HTERT RPE-1 (cell line): Measurements from ENCODE around the gene CAMK2B.

ENCODE experiments used
- in situ Hi-C: fragments of 300-500 bp; cut with MboI; formaldehyde crosslinking; loops from 4 replicates; pipeline ENCODE4 v1.14.3; 2020; ENCODE audit warnings: low sequenced_read_pairs

CAMK2B gene

GRCh38 chr7:44194562-44195145, 130.7 kb downstream of the CAMK2B start:
- in situ Hi-C loops: no loop called here

- in situ Hi-C loops: no loop called here
Observed at GRCh38 chr7:44194069-44194468, 131.3 kb downstream of the CAMK2B start.

GRCh38 chr7:44193011-44193802, 132.2 kb downstream of the CAMK2B start:
- in situ Hi-C loops: no loop called here

- in situ Hi-C loops: no loop called here
Observed at GRCh38 chr7:44191171-44191570, 134.2 kb downstream of the CAMK2B start.

GRCh38 chr7:44189993-44190872, 135.2 kb downstream of the CAMK2B start:
- in situ Hi-C loops: no loop called here

- in situ Hi-C loops: no loop called here
Observed at GRCh38 chr7:44189286-44189992, 136.0 kb downstream of the CAMK2B start, which contains the start of gene GCK. Gene GCK, minus strand, starts transcription at chr7:44189439. Its CDS starts 486 bp downstream, at chr7:44188953.

GRCh38 chr7:44188480-44189225, 136.7 kb downstream of the CAMK2B start:
- in situ Hi-C loops: no loop called here

GRCh38 chr7:44187636-44188416, 137.6 kb downstream of the CAMK2B start:
- in situ Hi-C loops: no loop called here

- in situ Hi-C loops: no loop called here
Observed at GRCh38 chr7:44186736-44187135, 138.7 kb downstream of the CAMK2B start.

- in situ Hi-C loops: no loop called here
Observed at GRCh38 chr7:44185729-44186128, 139.7 kb downstream of the CAMK2B start.

- in situ Hi-C loops: no loop called here
Observed at GRCh38 chr7:44184873-44185446, 140.4 kb downstream of the CAMK2B start.

GRCh38 chr7:44184206-44184872, 141.1 kb downstream of the CAMK2B start:
- in situ Hi-C loops: no loop called here

- in situ Hi-C loops: no loop called here
Observed at GRCh38 chr7:44183386-44183785, 142.0 kb downstream of the CAMK2B start.

GRCh38 chr7:44182827-44183226, 142.6 kb downstream of the CAMK2B start:
- in situ Hi-C loops: no loop called here

- in situ Hi-C loops: no loop called here
Observed at GRCh38 chr7:44180631-44181030, 144.8 kb downstream of the CAMK2B start.

GRCh38 chr7:44177570-44178131, 147.7 kb downstream of the CAMK2B start:
- in situ Hi-C loops: no loop called here

- in situ Hi-C loops: no loop called here
Observed at GRCh38 chr7:44176486-44176885, 148.9 kb downstream of the CAMK2B start.

GRCh38 chr7:44175730-44176129, 149.7 kb downstream of the CAMK2B start:
- in situ Hi-C loops: no loop called here
